Stimulated activated CD8-positive, alpha-beta memory T cell treated with anti-CD3 and anti-CD28 coated beads, Interleukin-4, amount 100 ng/mL, for 48 hours (primary cell): ENCODE data around the gene ARHGEF10L.
"Not testable (repeated sequence)": the region's sequence is repeated elsewhere in the genome, so short reads cannot be mapped to it uniquely, and the experiment has no call there.

Experiments
- DNase-seq: peaks from one replicate; pipeline ENCODE4 v3.0.0-alpha.2; 2020

The ARHGEF10L gene

GRCh38 chr1:17723684-17724083 is 184.2 kb downstream of the ARHGEF10L start:
- no peak for DNase-seq

DNA sequence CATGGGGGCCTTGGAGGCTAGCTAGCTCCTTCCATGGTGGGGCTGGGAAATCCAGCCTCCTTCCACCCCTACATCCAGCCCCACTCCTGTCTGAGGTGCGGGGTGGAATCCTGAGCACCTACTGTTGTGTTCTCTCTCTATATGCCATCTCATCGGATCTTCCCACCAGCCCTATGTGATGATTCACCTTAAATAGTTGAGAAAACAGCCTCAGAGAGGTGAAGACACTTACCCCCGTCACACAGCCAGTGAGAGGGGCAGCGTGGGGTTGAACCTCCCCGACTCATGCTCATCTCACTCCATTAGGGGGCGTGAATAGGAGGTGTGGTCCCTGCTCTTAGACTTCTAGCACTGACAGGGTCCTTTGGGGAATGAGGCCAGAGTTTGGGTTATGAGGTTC is 184.7 kb downstream of the ARHGEF10L start:
- no peak for DNase-seq

GRCh38 chr1:17725084-17725719 is 185.7 kb downstream of the ARHGEF10L start:
- no peak for DNase-seq

GRCh38 chr1:17725811-17726582 is 186.5 kb downstream of the ARHGEF10L start:
- no peak for DNase-seq

GRCh38 chr1:17728123-17728712 is 188.7 kb downstream of the ARHGEF10L start:
- no peak for DNase-seq

DNA sequence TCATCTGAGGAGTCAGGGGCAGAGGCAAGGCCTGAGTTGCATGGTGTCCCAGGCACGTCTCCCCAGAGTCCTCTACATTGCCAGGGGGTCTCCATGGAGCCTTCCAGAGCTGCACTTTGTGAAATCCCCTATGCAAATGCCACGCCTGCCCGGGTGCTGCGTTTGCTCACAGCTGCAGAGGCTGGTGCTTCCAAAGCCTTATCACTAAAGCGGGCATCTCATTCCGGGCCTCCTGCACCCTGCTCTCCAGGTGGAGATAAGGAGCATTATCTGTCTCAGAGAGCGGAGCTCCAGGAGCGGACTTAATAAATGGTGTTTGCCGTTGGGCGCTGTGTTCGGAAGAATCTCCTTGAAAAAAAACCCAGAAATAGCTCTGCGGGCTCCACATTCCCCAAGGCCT is 189.8 kb downstream of the ARHGEF10L start:
- DNase-seq = no peak

GRCh38 chr1:17729909-17730308 is 190.4 kb downstream of the ARHGEF10L start:
- DNase-seq = no peak

DNA sequence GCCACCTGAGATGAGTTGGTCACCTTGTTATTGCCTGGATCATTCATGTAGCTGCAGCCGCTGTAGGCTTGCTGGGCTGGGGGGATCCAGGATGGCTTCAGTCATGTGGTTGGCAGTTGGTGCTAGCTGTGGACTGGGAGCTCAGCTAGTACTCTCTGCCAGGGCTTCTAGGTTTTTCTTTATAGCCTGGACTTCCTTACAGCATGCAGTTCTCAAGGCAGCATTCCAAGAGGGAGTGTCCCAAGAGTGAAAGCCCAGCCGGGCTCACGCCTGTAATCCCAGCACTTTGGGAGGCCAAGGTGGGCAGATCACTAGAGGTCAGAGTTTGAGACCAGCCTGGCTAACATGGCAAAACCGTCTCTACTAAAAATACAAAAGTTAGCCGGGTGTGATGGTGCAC is 192.0 kb downstream of the ARHGEF10L start:
- DNase-seq = no peak

GRCh38 chr1:17732475-17732874 is 193.0 kb downstream of the ARHGEF10L start:
- no peak for DNase-seq

DNA sequence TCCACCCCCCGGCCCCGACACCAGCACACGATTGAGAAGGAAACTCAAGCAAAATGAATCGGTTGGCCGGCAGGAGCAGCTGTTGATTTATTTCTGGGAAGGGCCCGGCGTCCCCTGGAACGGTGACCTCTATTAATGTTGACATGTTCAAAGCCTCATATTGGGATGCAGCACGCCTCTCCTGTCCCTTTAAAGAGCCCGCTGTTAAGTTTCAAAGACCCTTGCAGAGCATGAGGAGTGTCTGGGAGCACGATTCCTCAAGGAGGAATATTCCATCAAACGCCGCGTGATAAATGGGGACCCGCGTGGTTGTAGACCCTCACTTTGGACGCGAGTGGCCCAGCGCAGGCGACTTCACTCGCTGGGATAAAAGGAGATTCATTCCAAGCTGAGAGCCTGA is 194.2 kb downstream of the ARHGEF10L start:
- no peak for DNase-seq

DNA sequence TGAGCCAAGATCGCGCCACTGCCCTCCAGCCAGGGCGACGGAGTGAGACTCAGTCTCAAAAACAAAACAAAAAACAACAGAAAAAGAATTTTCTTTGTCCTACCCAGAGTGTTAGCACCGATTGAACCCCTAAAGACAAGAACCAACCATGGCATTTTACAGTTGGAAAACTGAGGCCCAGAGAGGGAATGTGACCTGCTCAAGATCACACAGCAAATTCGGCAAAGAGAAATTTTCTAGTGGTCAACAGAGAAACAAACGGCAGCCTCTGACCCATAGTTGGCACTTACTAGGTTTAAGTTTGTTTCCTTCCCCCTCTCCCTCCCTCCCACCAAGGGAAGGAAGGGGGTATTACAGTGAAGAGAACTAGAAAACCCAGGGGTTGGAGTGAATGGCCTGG is 195.1 kb downstream of the ARHGEF10L start:
- DNase-seq = no peak

DNA sequence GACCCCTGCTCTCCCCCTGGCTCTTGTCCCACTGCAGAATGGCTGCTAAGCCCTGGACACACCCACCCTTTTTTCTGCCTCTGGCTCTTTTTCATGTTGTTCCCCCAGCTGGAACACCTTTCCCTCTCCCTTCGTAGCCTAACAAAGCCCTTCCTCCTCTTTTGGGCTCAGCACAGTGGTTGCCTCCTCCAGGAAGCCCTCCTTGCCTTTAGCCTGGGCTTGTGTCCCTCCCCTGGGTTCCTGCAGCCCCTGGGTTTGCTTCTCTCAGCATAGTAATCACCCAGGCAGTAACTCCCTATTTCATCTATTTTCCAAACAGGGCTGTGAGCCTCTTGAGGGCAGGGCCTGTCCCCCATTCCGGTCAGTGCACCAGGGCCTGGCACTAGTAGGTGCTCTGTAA is 195.8 kb downstream of the ARHGEF10L start:
- DNase-seq = no peak

DNA sequence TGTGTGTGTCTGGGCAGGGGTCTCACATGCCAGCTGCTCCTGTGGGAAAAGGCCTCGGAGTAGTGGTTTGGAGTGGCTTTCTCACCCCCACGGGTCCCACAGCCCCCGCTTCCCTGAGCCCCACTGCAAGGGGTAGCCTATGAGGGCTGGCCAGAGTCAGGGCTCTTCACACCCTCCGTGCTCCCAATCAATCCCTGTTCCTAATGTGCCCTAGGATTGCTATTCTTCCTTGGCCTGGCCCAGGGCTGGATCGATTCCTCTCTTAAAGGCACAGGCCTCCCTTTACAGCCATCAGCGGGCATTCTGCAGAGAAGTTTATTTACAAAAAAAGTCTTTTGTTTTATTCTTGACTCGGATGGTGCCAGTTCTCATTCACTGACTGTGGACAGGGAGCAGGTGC is 196.3 kb downstream of the ARHGEF10L start:
- DNase-seq = no peak

GRCh38 chr1:17736625-17737024 is 197.1 kb downstream of the ARHGEF10L start:
- DNase-seq = no peak

DNA sequence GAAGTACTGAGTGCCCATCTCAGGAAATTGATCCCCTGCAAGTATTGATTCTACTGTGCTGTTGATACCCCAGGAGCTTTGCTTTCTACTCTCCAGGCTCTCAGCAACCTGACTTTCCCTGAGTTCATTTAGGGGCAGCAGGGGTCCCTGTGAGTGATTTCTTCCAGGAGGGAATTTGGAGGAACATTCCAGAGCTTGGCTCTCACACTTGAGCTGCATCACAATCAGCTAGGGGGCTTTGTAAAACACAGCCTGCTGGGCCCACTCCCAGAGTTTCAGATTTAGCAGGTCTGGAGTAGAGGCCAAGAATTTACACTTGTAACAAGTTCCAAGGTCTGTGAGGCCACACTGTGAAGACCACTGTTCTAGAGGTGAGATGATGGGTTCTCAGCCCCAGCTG is 199.6 kb downstream of the ARHGEF10L start:
- no peak for DNase-seq

- no peak for DNase-seq
Measured at GRCh38 chr1:17741052-17741451, 201.6 kb downstream of the ARHGEF10L start.

DNA sequence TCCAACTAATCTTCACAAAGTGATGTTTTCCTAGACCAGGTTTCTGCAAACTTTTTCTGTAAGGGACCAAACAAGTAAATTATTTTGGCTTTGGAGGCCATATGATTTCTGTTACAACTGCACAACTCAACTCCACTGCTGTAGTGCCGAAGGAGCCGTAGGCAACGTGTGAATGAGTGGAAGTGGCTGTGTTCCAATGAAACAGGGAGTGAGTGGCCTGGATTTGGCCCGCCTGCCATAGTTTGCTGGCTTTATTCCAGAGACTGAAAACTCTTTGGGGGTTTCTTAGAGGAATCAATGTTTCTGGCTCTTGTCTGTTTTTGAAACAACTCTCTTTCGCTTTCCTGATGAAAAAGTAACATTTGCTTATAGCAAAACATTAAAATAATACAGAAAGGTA is 203.1 kb downstream of the ARHGEF10L start:
- no peak for DNase-seq

GRCh38 chr1:17743008-17743647 is 203.6 kb downstream of the ARHGEF10L start:
- no peak for DNase-seq

DNA sequence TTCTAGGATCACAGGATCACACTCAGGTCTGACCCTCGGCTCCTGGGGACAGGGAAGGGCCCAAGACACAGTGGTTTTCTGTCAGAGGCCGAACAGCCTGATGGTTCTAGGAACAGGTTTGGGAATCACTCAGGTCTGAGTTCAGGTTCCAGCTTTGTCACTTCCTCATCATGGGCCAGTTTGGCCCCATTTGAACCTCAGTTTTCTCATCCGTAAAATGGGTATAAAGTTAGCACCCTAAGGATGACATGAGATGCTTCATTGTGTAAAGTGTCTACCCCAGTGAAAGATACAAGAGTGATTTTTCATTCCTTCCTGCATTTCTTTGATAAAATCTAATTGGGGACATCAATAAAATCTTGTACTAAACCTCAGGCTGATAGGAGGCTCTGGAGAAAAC is 204.4 kb downstream of the ARHGEF10L start:
- no peak for DNase-seq

DNA sequence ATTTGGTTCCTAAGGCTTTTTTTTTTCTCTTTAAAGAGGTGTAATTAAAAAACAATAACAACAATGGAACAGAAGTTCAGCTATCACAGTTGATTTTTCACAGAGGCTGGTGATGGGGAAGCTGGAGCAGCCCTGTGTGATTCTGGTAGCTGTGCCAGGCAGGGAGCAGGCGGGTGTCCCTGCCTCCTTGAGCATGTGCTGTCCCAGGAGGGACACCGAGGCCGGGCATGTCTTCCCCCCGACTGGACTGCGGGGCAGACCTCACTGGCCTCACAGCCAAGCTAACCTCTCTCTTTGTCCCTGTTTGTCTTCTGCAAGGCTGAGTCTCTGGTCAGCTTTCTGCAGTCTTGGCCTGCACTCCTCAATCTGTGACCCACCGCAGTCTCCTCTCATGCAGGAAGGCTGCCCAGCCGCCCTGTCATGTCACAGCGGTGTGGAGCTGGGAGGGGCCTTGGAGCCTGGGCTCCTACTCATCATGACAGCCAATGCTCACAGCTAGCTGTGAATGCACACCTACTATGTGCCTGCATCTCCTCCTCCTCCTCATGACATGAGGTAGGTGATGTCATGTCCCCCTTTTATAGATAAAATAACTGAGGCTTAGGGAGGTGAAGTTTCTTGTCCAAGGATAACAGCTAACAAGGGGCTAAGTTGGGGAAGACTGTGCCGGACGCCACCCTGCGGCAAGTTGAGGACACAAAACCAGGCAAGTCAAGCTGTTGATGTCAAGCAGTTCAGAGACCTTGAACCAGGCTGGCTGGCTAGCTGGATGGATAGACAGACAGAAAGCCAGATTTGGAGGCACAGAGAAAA is 205.4 kb downstream of the ARHGEF10L start:
- DNase-seq = no peak

GRCh38 chr1:17745479-17745955 is 206.0 kb downstream of the ARHGEF10L start:
- no peak for DNase-seq

DNA sequence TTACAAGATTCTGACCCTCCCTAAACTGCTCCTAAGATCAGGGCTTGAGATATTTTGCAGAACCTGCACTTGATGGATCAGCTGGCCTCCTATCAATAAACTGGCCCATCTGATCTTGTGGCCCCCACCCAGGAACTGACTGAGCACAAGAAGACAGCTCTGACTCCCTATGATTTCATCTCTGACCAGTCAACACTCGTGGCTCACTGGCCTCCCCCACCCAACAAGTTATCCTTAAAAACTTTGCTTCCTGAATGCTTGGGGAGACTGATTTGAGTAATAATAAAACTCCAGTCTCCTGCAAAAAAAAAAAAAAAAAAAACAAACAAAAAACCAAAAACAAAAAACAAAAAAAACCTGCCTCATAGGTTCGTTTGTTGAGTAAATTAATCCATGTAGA is 206.8 kb downstream of the ARHGEF10L start:
- not testable (repeated sequence) for DNase-seq

GRCh38 chr1:17746920-17747319 is 207.4 kb downstream of the ARHGEF10L start:
- no peak for DNase-seq
